GM18951 (cell line): ENCODE data around the gene CREB5.

Source experiments
- POLR2A ChIP-seq: IDR thresholded peaks from 4 replicates; pipeline ENCODE4 v1.6.1; 2011; ENCODE audit warnings: mild to moderate bottlenecking; ENCODE audit not compliant: insufficient read length, insufficient read depth; ENCODE audit errors: extremely low read depth
- in situ Hi-C: fragments of 300-500 bp; cut with MboI; formaldehyde crosslinking; loops from one replicate; pipeline ENCODE4 v1.12.0; 2022; ENCODE audit warnings: low sequenced_read_pairs, mixed read lengths, inconsistent platforms; ENCODE audit not compliant: unreplicated experiment

The CREB5 gene

DNA sequence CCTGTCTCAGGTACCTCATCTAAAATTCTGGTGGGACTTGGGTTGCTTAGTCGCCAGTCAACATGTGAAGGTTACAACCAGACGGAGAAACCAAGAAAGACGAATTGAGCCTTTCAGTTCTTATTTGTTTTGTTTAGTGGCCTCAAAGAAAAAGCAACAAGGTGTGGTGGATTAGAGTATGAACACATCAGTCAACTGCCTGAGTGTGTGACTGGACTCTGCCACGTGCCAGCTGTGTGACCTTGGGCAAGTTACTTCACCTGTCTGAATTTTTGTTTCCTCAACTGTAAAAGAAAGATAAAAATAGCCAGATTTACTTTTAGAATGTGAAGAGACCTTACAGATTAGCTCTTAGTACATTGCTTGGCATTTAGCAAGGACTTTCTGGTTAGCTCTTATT, 259.2 kb downstream of the CREB5 start:
- in situ Hi-C loops, result no loop called here
- TF ChIP-seq POLR2A, result no peak

DNA sequence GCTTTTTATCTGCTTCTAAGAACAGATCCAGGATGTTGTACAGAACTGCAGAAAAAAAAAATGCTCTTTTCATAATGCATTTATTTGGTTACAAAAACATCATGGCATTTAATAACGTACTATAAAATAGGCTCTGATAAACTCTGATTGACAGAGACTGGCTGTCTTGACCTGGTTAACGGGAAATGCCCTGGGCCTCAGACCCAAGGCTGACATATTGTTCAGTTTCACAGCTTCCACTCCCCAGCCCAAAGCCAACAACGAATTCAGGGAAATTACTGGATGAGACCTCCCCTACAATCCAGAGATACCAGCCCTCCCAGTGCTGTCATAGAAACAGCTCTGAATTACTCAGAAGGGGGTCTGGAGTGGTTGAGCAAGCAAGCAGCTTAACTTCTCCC, 260.1 kb downstream of the CREB5 start:
- in situ Hi-C loops, result no loop called here
- no peak for TF ChIP-seq POLR2A

DNA sequence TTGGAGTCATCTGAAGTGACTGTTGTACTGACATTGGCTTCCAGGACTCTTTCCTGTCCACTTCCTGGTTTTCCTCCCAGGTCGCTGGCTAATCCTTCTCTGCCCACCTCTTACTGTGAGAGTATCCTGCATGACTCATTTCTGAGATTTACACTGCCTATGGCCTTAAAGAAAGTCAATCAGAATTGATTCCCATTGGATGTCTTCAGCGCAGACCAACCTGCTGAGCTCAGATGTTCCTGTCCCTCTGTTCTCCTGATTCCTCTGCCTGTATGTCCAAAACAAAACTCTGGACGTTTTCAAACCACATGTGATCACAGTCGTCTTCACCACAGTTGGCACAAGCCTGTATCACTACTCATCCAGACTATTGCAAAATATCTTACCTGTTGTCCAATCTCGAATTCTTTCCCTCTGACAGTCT, 262.1 kb downstream of the CREB5 start:
- in situ Hi-C loops, result no loop called here
- no peak for TF ChIP-seq POLR2A

DNA sequence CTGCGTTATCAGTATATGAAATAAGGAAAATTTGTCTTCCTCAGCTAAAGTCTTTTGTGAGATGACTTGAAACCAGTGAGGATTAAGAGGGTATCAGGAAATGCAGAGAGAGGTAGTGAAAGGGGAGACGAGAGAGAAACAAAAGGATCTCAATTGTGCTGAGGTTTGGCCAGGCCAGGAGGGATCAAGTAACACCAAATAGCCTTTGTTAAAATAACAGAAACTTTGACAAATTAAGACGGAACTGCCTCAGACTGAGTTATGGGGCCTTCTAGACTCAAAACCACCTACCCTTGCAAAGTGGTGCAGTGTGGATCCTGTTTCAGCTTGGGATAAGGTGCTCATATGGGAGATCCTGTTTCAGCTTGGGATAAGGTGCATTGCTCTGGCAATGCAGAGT, 263.1 kb downstream of the CREB5 start:
- in situ Hi-C loops, result no loop called here
- TF ChIP-seq POLR2A, result no peak

DNA sequence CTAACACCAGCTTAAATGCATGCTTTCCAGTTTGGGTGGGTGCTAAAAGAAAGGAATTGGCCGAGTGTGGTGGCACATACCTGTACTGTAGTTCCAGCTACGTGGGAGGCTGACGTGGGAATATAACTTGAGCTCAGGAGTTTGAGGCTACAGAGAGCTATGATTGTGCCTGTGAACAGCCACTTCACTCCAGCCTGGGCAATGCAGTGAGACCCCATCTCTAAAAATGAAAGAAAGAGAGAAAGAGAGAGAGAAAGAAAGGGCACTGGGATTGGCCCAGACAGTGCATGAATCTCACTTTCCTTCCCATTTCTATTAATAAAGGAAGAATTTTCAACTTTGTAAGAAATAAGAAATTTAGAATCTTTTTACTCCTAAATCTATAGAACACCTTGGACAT, 265.4 kb downstream of the CREB5 start:
- in situ Hi-C loops, result no loop called here
- TF ChIP-seq POLR2A, result no peak

DNA sequence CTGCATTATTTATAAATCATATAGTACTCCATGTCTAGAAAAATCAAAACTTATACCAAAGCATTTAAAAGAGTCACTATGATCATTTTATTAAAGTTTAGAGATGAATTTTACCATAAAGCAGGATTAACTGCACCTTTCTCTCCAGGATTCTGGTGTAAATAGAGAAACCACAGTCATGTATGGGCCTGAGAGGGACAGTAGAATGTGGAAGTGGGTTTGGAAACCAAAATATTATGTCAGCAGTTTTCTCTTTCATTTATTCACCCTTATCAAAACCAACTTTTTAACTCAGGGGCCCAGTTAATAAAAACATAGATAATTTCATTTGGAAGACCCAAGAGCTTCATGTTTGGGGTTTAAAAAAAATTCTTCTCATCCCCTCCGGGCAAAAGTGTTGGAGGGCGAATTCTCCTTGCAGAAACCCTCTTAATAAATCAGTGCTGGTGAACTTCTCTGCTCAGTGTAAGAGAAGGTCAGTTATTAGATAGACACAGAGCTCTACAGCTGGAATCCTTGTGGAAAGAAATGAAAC, 266.2 kb downstream of the CREB5 start:
- in situ Hi-C loops, result no loop called here
- no peak for TF ChIP-seq POLR2A

DNA sequence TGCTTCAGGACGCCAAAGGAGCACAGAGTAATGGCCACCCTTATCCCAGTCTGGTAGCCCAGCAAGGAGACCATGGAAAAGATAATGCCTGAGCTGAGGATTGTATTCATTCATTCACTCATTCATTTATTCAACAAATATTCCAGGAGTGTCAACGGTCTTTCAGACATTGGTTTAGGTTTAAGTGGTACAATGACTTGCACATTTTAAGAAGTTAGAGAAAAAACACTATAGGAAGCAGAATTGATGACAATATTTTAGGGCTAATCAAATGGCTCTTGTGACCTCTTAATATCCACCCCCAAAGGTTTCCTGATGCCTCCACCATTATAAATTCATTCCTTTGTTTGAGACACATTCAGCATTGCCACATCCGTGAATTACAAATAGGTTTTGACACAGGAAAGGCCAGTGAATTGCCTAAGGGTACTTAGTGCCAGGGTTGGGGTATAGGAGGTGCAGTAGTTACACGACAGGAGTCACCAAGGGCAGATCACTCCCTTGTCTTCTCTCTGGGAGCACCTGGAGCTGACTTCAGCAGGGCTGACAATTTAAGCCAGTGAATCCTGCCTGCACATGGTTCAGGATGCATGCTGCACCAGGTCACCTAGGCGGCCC, 269.5 kb downstream of the CREB5 start:
- in situ Hi-C loops, result no loop called here
- TF ChIP-seq POLR2A, result no peak

DNA sequence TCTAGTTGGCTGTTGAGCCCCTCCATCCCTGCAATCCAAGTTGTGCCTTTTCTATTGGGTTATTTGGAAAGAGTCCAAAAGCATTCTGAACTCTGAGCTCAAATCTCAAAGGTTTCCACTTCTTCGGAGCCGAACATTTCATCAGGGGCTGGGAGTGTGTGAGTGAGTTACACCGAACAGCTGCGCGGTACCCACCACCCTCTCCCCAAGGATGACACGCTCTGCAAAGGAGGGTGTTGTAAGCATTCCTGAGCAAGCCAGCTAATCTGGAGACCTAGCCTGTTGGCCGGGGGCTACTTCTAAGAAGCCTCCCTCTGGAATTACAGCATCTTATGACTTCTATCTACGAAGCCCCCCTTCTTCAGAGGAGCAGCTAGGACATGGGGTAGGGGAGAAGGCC, 270.5 kb downstream of the CREB5 start:
- in situ Hi-C loops, result no loop called here
- no peak for TF ChIP-seq POLR2A

DNA sequence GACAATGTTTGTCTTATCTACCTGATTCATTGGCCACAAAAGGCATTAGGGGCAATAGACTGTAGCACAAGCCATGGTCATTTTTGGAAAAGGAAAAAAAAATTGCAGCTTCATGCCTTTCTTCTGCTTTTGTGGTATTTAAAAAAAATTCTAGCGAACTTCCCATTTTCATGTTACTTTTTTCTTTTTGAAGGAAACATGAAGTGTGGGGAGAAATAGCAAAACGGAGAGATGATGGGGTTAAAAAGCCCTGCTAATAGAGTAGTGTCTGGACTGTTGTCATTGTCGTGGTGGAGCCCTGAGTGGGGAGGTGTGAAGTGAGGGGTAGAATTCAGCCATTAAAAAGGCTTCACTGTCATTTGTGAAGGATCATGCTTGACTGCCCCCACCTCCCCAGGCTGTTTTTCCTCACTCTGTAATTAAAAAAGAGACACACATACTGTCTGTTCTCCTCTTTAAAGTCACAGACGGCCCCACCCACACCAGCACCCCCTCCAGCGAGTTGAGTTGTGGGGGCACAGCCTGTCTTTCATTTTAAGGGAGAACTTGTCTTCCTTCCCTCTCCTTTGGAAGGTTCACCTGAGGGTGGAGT, 272.4 kb downstream of the CREB5 start:
- in situ Hi-C loops, result no loop called here
- TF ChIP-seq POLR2A, result no peak

DNA sequence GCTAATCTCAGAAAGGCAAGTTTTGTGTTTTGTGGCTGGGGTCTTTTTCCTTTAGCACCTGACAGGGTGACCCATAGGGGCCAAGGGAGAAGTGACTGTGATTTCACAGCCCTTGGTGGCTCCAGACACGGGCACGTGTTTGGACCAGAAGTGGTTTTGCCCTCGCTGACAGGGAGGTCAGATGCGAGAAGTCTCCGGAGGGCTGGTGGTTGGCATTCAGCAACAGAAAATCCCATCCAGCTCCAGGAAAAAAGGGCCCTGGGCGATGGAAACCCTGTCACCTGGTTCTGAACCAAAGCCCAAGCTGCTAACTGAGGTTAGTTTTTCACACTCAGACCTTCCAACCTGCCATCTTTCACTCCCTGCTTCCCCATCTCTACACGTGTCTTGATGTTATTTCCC, 272.9 kb downstream of the CREB5 start:
- TF ChIP-seq POLR2A, result no peak
- in situ Hi-C loops, result no loop called here

DNA sequence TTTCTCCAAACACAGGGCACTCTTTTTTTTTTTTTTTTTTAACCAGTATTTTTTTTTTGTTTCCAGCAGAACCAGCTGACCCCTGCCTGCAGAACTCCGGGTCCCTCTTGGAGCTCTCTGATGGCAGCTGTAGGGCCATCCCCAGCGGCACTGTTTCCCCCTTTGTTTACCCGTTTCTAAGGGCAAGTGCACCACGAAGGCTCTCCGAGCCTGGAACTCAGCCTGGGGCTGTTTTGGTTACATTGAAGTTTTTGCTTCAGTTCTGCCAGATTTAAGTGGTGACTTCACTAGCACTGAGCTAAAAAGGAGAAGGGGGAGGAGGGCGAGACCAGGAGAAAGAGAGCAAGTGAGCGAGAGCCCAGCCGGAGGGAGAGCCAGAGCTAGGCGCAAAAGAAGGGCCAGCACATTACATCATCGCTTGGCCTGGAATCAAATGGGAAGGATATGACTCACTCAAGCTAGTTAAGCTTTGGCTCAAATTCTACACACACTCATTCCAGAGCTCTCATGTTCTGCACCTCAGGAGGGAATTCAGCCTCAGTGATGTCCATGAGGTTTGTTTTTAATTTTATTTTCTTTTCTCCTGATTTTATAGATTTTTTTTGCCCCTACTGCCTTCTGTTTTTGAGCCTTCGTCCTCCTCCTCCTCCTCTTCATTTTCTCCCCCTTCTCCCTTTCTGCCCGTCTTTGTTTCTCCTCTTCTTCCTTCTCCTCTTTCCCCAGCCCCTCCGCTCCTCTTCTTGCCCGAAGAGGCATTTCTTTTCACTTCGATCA, 273.5 kb downstream of the CREB5 start:
- in situ Hi-C loops, result no loop called here
- no peak for TF ChIP-seq POLR2A

DNA sequence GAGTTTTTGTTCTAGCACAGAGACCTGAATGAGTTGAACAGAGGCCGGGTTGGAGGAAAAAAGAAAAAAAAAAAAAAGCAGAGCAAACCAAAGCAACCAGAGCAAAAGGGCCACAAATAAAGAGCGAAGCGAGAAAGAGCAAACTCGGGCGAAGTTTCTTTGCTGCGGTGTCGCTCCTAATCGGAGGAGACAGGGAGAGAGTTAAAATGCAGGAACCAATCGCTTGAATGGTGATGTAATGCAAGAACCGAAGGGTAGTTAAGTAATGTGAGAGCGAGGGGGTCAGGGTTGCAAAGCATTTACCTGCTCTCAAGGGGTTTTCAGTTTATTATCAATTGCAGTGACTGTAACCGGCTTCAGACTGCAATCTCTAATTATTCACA, 274.1 kb downstream of the CREB5 start:
- in situ Hi-C loops, result no loop called here

DNA sequence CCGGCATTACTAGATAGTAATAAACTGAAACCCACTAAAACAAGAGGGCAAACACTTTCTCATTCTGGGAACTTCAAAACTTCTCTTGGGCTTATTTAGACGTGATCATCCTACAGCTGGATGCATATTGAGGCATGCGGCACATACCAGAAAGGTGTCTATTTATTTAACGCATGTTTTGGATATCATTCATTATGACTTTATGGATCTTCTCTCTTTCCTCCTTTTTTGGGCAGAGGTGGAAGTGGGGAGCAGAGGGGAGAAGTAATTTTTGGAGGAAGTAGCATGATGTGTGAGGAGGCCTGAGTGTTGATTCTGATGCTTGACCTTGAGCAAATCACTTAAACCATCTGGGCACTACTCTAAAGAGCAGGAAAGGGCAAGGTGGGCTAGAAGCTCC, 275.2 kb downstream of the CREB5 start:
- in situ Hi-C loops, result no loop called here
- TF ChIP-seq POLR2A, result no peak

More for the DNA sequence above, 274.1 kb downstream of the CREB5 start:
- TF ChIP-seq POLR2A, result no peak

DNA sequence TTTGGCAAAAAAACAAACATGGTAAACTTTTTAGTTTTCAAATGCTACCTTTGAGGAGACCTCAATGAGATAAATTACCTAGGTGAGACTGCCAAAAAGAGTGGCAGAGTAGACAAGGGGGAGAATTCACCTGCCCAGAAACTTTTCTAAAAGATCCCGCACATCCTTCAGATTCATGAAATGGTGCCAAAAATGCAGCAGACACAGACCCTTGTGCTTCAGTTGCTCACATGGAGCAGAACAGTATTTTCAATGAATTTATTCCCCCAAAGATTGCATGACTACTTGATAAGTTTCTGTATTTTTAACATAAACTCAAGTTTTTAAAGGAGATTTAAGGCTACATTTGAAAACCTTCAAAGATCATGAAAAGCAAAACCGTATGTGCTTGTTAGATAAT, 275.9 kb downstream of the CREB5 start:
- in situ Hi-C loops, result no loop called here
- no peak for TF ChIP-seq POLR2A
